HG02884 (cell line): ENCODE results near the gene ELAC2.
"Not testable (repeated sequence)": the region's sequence is repeated elsewhere in the genome, so short reads cannot be mapped to it uniquely, and the experiment has no call there.

Source experiments
- ATAC-seq: cut with Tn5 transposase; IDR thresholded peaks from one replicate; pipeline ENCODE4 v1.9.1; 2021; ENCODE audit warnings: mild to moderate bottlenecking, moderate library complexity; ENCODE audit not compliant: unreplicated experiment

The ELAC2 gene

GRCh38 chr17:12993631-12994030 is 24.2 kb downstream of the ELAC2 start:
- ATAC-seq: no peak

- ATAC-seq: no peak
Observed at GRCh38 chr17:12992676-12993075, 25.2 kb downstream of the ELAC2 start.

DNA sequence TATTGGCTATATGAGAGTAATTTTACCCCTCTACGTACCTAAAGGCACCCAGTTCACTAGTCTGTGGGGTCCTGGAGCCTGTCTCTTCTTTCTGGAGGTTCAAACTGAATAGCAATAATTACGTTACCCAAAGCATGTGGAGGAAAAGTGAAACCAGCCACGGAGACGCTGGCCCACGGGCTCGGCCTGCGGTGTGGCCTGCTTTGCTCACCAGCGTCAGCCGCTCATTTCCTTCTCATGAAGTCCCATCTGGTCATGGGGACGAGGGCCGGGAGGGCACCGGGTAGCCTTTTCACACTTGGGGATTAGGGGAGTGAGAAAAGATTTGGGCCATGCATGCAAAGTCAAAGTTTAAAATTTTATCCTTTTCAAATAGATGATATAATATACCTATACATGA is 26.9 kb downstream of the ELAC2 start:
- ATAC-seq: no peak

DNA sequence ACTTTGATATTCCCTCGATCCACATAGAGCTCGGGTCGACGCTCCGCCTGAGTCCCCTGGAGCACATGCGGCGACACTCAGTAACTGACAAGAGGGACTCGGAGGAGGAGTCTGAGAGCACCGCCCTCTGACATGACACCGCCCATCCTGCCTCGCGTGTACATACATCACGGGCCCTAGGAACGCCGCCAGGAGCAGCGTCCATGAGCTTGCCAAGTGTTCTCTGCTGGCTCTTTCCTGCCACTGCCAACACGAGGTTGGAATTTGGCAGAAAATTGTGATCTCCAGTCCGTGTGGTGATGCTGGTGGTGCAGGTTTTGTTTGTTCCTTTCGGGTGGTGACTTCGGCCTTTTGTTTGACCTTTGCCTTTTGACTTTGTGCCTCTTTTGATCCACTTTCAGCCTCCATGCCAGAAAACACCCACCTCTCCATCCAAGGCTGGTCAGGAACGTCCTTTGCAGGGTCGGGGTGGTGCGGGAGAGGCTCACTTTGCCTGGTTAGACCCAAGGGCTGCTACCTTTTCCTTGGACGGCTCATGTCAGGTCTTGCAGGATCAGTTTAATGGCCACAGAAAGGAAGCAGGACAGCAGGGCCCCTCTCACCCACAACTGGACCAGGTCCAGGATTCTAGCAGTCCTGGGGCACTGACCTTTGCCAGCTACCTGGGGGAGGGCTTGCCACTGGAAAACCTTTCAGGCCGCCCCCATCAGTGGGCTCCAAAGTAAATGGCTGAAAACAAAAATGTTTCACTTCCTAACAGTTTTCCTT is 27.6 kb downstream of the ELAC2 start:
- ATAC-seq: no peak

DNA sequence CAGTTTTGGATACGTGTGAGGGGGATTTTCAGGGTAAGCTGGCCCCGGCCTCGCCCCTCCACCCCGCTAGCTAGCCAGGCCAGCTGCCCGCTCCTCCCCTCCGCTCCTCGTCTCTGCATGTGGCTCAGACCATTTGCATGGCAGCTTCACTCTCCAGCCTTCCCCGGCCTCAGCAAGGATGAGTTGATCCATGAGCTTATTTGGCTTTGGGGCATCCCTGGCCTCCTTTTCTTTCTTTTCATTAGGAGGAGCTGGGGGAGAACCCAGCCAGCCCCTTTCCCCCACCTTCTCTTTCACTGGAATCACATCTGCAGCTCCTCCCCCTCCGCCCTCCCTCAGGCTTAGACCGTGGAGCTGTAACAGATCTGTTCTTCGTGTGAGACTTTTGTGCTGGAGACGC is 30.7 kb downstream of the ELAC2 start:
- ATAC-seq: no peak

GRCh38 chr17:12985431-12986293 is 32.2 kb downstream of the ELAC2 start:
- no peak for ATAC-seq

- ATAC-seq: no peak
Observed at GRCh38 chr17:12983991-12984884, 33.6 kb downstream of the ELAC2 start.

- ATAC-seq: no peak
Observed at GRCh38 chr17:12982224-12982623, 35.6 kb downstream of the ELAC2 start.

DNA sequence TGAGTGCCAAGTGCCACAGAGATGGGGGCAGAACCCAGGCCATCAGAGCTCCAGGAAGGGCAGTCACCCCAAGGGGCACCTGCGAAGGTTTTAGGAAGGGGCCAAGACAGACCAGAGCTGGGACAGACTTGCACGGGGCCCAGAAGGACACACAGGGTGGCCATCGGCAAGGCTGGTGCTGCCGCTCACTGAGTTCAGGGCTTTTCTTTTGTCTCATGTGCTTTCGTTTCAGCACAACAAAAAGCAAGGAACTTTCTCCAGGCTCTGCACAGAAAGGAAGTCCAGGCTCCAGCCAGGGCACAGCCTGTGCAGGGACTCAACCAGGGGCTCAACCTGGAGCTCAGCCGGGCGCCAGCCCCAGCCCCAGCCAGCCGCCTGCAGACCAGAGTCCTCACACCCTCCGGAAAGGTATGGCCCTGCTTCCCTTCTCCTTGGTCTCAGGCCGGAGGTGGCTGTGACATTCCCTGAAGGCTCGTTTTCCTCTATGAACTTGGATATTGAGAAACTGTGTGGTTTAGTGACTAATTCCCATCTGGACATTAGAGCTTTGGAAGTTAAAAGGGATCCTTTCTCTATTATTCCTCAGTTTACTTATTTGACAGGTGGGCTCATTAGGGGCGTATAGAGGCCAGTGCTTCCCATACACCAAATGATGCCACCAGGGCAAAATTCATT is 37.9 kb downstream of the ELAC2 start:
- no peak for ATAC-seq

DNA sequence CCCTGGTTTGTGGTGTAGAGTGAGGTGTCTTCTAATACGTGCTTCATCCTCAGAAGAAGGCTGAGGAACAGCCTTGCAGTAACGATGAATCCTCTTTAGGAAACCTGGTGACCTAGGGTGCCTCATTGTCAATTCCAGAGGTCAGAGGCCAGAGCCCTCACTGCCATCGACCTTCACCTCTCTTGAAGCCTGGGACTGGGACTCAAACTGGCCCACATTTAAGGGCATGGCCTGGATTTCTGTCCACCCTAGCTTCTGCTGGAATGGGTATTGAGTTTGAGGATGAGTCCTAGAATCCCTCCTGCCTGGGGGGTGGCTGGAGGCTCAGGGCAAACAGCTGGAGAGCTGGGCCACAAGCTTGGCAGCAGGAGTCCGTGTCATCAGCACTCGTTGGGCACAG is 38.6 kb downstream of the ELAC2 start:
- ATAC-seq: no peak

DNA sequence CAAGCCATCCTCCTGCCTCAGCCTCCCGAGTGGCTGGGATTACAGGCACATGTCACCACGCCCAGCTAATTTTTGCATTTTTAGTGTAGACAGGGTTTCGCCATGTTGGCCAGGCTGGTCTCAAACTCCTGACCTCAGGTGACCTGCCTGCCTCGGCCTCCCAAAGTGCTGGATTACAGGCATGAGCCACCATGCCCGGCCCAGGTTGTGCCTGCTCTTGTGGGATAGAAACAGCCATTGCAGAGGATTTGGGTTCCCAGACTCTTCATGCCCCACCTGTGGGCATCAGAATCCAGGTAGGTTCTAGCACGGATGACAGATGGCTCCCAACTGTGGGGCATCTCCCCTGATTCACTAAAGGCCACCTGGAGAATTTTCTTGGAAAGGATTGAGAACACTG is 39.0 kb downstream of the ELAC2 start:
- not testable (repeated sequence) for ATAC-seq

DNA sequence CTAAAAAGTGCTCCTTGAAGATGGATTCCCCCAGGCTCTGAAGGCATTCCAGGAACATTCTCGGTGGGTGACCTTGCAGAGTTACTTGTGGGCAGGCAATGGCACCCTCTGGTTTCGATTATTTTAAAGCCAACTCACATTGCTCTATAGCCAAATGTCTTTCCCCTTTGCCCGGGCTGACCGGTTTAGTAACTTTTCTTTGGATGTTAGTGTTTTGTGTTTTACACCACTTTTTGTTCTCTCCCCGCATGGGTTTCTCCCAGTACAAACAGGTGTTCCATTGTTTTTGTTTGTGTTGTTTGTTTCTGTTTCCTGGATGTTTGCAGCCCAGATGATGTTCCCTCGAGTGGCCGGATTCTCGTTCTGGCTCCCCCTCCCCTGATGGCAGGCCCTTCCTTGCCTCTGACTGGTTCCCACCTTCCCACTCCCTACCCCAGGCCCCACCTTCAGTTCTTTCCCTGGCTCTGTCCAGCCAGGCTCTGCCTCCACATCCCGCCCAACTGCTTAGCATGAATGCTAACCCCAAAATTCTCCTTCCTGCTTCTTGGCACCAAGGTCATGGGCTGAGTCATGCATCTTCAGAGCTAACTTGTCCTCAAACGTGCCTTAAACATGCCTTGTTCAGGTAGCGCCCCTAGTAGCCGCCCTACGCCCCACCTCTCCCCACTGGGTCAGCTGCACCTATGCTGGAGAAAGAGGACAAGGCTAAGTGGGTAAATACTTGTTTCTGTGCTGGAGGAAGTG is 40.6 kb downstream of the ELAC2 start:
- ATAC-seq: no peak

- ATAC-seq: no peak
Observed at GRCh38 chr17:12974005-12974531, 43.8 kb downstream of the ELAC2 start.

GRCh38 chr17:12973496-12974004 is 44.3 kb downstream of the ELAC2 start:
- ATAC-seq: no peak

- ATAC-seq: no peak
Observed at GRCh38 chr17:12967962-12968361, 49.9 kb downstream of the ELAC2 start.

DNA sequence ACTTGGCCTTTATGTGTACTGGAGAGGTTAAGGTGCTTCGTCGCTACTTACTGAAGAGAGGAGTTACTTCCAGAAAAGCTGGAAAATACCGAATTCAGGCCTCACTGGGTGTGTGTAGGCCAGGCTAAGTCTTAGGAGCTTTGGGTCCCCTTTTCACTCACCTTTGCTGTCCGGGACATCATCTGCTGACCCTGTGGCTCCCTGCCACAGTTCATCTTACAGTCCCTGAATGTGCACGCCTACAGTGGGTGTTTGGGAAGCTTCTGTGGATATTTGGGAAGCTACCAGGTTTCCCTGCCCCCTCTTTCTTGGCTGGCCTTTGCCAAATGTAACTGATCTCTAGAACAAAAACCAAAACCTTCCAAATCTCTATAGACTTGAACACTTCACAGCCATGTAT is 51.4 kb downstream of the ELAC2 start:
- no peak for ATAC-seq

DNA sequence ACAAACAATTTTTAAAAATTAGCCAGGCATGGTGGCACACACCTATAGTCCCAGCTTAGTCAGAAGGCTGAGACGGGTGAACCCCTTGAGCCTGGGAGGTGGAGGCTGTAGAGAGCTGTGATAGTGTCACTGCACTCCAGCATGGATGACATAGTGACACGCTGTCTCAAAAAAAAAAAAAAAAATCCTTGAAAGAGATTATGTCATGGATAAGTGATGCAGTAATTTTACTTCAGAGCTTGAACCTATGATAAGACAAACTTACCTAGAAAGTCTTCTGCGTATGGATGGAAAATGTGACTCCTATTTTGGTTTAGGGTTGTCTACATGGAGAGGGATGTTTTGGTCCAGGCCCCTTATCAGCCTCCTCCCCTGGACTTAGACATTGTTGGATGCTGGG is 51.8 kb downstream of the ELAC2 start:
- ATAC-seq: no peak

DNA sequence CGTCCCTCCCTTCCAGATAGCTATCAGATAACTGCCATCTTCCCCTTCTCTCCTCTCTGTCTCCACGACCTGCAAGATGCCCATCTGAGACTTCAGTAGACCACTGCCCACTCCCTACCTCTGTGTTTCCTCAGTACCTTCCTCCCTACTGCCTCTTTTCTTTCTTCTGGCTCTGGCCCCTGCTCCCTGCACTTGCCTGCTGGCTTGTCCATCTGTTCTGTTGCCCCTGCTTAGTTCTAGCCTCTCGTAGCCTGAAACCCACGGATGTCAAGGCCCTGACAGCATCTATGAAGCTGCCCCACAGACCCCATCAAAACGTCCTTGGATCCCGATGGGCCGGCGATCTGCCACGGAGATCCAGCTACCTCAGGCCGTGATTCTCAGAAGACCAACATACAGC is 53.0 kb downstream of the ELAC2 start:
- ATAC-seq: no peak

GRCh38 chr17:12964162-12964561 is 53.7 kb downstream of the ELAC2 start:
- no peak for ATAC-seq
